GM12878 (cell line): Measurements from ENCODE around the gene TRIM8. TPM values are rescaled to one million over a fixed set of nuclear protein-coding genes. Genes with fewer than 3 reads are reported as not detected.

Experiments
- ATAC-seq: fragments of 200-7000 bp; cut with Tn5 transposase; 3 replicates; pipeline ENCODE4 v1.9.1; 2020; ENCODE audit warnings: mild to moderate bottlenecking, moderate library complexity
- BruUV-seq: library from RNA; stranded (reverse); fragments of 400-500 nt; replicated peaks from 2 replicates; lab custom pipeline; 2021; lab: Mats Ljungman, UMichigan
- CTCF ChIA-PET: fragments of 300-600 bp; sonication (Branson Sonifier 250); formaldehyde crosslinking; extraction: SDS; loops from one replicate; lab custom pipeline; 2021; ENCODE audit warnings: inconsistent platforms; lab: Yijun Ruan, JAX
- POLR2A ChIA-PET: fragments of 350-600 bp; formaldehyde crosslinking; extraction: SDS; loops from one replicate; lab custom pipeline; 2021; ENCODE audit warnings: inconsistent platforms; lab: Charles Lee
- RAD21 ChIA-PET: fragments of 300-600 bp; sonication (Branson Sonifier 250); formaldehyde crosslinking; loops from one replicate; lab custom pipeline; 2023; ENCODE audit warnings: antibody characterized with exemption; ENCODE audit not compliant: unreplicated experiment; lab: Charles Lee
- SMC1A ChIA-PET: fragments of 300-600 bp; sonication (Branson Sonifier 250); formaldehyde crosslinking; loops from one replicate; lab custom pipeline; 2023; ENCODE audit not compliant: unreplicated experiment, uncharacterized antibody; lab: Charles Lee
- DNase-seq: peaks from one replicate; pipeline ENCODE4 v3.0.0-alpha.2; 2011; ENCODE audit warnings: low read depth, low spot score
- FAIRE-seq: peaks from 3 replicates; lab custom pipeline; 2011; peaks lifted over from hg19 to GRCh38; lab: Jason Lieb, UNC
- H2AFZ ChIP-seq: 2 replicates; pipeline ENCODE4 v1.6.0; 2011; ENCODE audit warnings: low read depth, low read length, control low read depth; ENCODE audit not compliant: control insufficient read depth
- H3K27ac ChIP-seq: 2 replicates; pipeline ENCODE4 v1.5.1; 2011; ENCODE audit warnings: control low read depth; ENCODE audit not compliant: control insufficient read depth, insufficient read depth
- H3K27me3 ChIP-seq, 2 experiments: replicated peaks in 1 of 2; 2 replicates each; pipeline versions ENCODE4 v1.6.0 to v1.6.1; 2011; ENCODE audit warnings: low read length in 1 of 2; ENCODE audit not compliant: control insufficient read depth in 2 of 2, insufficient read depth in 2 of 2
- H3K36me3 ChIP-seq, 2 experiments: 2 replicates each; pipeline ENCODE4 v1.5.1; 2011; ENCODE audit warnings: low read length in 1 of 2; ENCODE audit not compliant: control insufficient read depth in 2 of 2, insufficient read depth in 2 of 2
- H3K4me1 ChIP-seq: 2 replicates; pipeline ENCODE4 v1.6.1; 2011; ENCODE audit warnings: mild to moderate bottlenecking, low read length, moderate library complexity, mixed read lengths; ENCODE audit not compliant: control insufficient read depth, insufficient read depth
- H3K4me2 ChIP-seq: 2 replicates; pipeline ENCODE4 v1.6.0; 2011; ENCODE audit warnings: control low read depth; ENCODE audit not compliant: control insufficient read depth, insufficient read depth
- H3K4me3 ChIP-seq: fragments of 200-600 bp; sonication (generic); 2 replicates; pipeline ENCODE4 v1.5.1; 2016
- H3K79me2 ChIP-seq: 2 replicates; pipeline ENCODE4 v1.6.0; 2011; ENCODE audit warnings: low read length; ENCODE audit not compliant: control insufficient read depth, insufficient read depth
- H3K9ac ChIP-seq: 2 replicates; pipeline ENCODE4 v1.8.0; 2011; ENCODE audit warnings: low read length, control low read depth, mixed read lengths; ENCODE audit not compliant: control insufficient read depth, insufficient read depth
- H3K9me3 ChIP-seq: replicated peaks from 3 replicates; pipeline ENCODE4 v1.5.1; 2011; ENCODE audit warnings: mild to moderate bottlenecking, low read length; ENCODE audit not compliant: control insufficient read depth, insufficient read depth
- H4K20me1 ChIP-seq: 2 replicates; pipeline ENCODE4 v1.6.0; 2011; ENCODE audit not compliant: control insufficient read depth, insufficient read depth
- BCL11A ChIP-seq: IDR thresholded peaks from 2 replicates; pipeline ENCODE4 v1.6.1; 2011; ENCODE audit warnings: low read depth, low read length
- CTCF ChIP-seq, 3 experiments: IDR thresholded peaks in 2 of 3; conservative IDR thresholded peaks in 1 of 3; 2 replicates each; pipeline ENCODE4 v1.5.1; 2011; ENCODE audit warnings: low read depth in 3 of 3, low read length in 3 of 3, mild to moderate bottlenecking in 3 of 3, control low read depth in 2 of 3, moderate library complexity in 2 of 3, inconsistent platforms in 1 of 3, mixed read lengths in 1 of 3; ENCODE audit not compliant: control insufficient read depth in 2 of 3, insufficient read depth in 1 of 3; ENCODE audit errors: extremely low read depth in 1 of 3
- EED ChIP-seq: sonication (generic); IDR thresholded peaks from 2 replicates; pipeline ENCODE4 v1.6.1; 2016; ENCODE audit warnings: antibody characterized with exemption, low read depth
- ELK1 ChIP-seq: IDR thresholded peaks from 2 replicates; pipeline ENCODE4 v1.6.1; 2012; ENCODE audit warnings: low read depth, low read length, improper control_type of control experiment
- EP300 ChIP-seq, 2 experiments: fragments of 150-350 bp in 1 of 2; IDR thresholded peaks; 2 replicates each; pipeline ENCODE4 v1.6.1; 2011 to 2012; ENCODE audit warnings: low read depth in 2 of 2, low read length in 2 of 2, borderline replicate concordance in 1 of 2, improper control_type of control experiment in 1 of 2, inconsistent platforms in 1 of 2; ENCODE audit not compliant: control insufficient read depth in 1 of 2
- HDGF ChIP-seq: fragments of 450-650 bp; IDR thresholded peaks from 2 replicates; pipeline ENCODE4 v1.6.1; 2016; ENCODE audit warnings: antibody characterized with exemption
- NFYA ChIP-seq: IDR thresholded peaks from 2 replicates; pipeline ENCODE4 v1.6.1; 2011; ENCODE audit warnings: low read depth, mild to moderate bottlenecking, low read length, improper control_type of control experiment, borderline replicate concordance
- PML ChIP-seq: IDR thresholded peaks from 2 replicates; pipeline ENCODE4 v1.6.1; 2012; ENCODE audit warnings: low read length, inconsistent platforms
- POLR2AphosphoS2 ChIP-seq: IDR thresholded peaks from 2 replicates; pipeline ENCODE4 v1.6.1; 2011; ENCODE audit warnings: low read depth, mild to moderate bottlenecking, low read length, improper control_type of control experiment, moderate library complexity
- RB1 ChIP-seq: fragments of 450-650 bp; formaldehyde crosslinking; IDR thresholded peaks from 2 replicates; pipeline ENCODE4 v1.6.1; 2017; ENCODE audit warnings: mild to moderate bottlenecking, borderline replicate concordance
- SMAD1 ChIP-seq: fragments of 450-650 bp; IDR thresholded peaks from 2 replicates; pipeline ENCODE4 v1.6.1; 2018; ENCODE audit warnings: mild to moderate bottlenecking, low read depth; ENCODE audit not compliant: partially characterized antibody
- SMARCA5 ChIP-seq: fragments of 450-650 bp; IDR thresholded peaks from 2 replicates; pipeline ENCODE4 v1.6.1; 2017; ENCODE audit warnings: mild to moderate bottlenecking
- SP1 ChIP-seq: IDR thresholded peaks from one replicate; pipeline ENCODE4 v1.6.1; 2011; ENCODE audit warnings: low read depth, low read length
- TBL1XR1 ChIP-seq: IDR thresholded peaks from 2 replicates; pipeline ENCODE4 v1.6.1; 2012; ENCODE audit warnings: low read depth, low read length, improper control_type of control experiment
- TCF7 ChIP-seq: IDR thresholded peaks from 2 replicates; pipeline ENCODE4 v1.6.1; 2014; ENCODE audit warnings: antibody characterized with exemption, borderline replicate concordance
- USF2 ChIP-seq: IDR thresholded peaks from 2 replicates; pipeline ENCODE4 v1.6.1; 2011; ENCODE audit warnings: low read depth, low read length, improper control_type of control experiment, borderline replicate concordance
- ZBTB4 ChIP-seq: fragments of 450-650 bp; formaldehyde crosslinking; IDR thresholded peaks from 2 replicates; pipeline ENCODE4 v1.4.0; 2022; ENCODE audit warnings: mild to moderate bottlenecking, moderate library complexity
- WGBS: methylation state at CpG from one replicate; pipeline ENCODE4 v1.1.6; 2016; ENCODE audit warnings: low lambda C conversion rate; ENCODE audit not compliant: insufficient replicate concordance, insufficient coverage; ENCODE audit errors: missing lambda C conversion rate; 5-methylcytosine and 5-hydroxymethylcytosine counted together
- in situ Hi-C: fragments of 300-500 bp; cut with MboI; formaldehyde crosslinking; loops from 9 replicates; pipeline ENCODE4 v1.14.3; 2018; ENCODE audit warnings: mixed read lengths
- intact Hi-C: fragments of 100-400 bp; cut with micrococcal nuclease; formaldehyde crosslinking; loops from one replicate; pipeline ENCODE4 v1.14.2; 2022; ENCODE audit not compliant: unreplicated experiment
- polyA plus RNA-seq, 11 experiments: library from polyadenylated mRNA; depleted of rRNA in 4 of 11; unstranded in 6 of 11; stranded (reverse) in 5 of 11; fragments of >200 nt; fragmentation: Nextera tagmentation in 4 of 11; fragmentation: Illumina TruSeq in 1 of 11; extraction: Ambion mirVana in 4 of 11; extraction: Trizol in 1 of 11; gene quantifications; 1 replicate in 1 of 11; 2 replicates in 10 of 11; pipeline versions ENCODE4 v1.2.1 to v1.2.3, GENCODE V29; 2011 to 2016; ENCODE audit warnings: inconsistent platforms in 2 of 11, missing spikeins in 2 of 11, low read depth in 1 of 11
- total RNA-seq, 4 experiments: library from RNA; depleted of rRNA in 3 of 4; stranded (reverse); fragments of >200 nt in 3 of 4; fragmentation: Illumina TruSeq in 1 of 4; extraction: Trizol in 1 of 4; gene quantifications; 2 replicates each; pipeline versions ENCODE4 v1.2.1 to v1.2.3, GENCODE V29; 2013 to 2021

Gene TRIM8
- total and polyA plus RNA-seq, 10 of the 15 experiments (the other 5 are each of a cell fraction or from before 2014, with no cell fraction given) = 7.9 to 53.2 (median 24.6) TPM

GRCh38 chr10:102678068-102678400, 33.8 kb downstream of the TRIM8 start:
- H2AFZ ChIP-seq = no peak overlapping the region
- ATAC-seq (no peak), DNase-seq (no peak), FAIRE-seq (no peak)
- no TSS peak for BruUV-seq
- TF ChIP-seq ELK1 = no peak
- no peak for TF ChIP-seq POLR2AphosphoS2
- TF ChIP-seq EP300 (IDR thresholded peaks at IDR 0.05; ENCODE audit: borderline replicate concordance in 1 of 2, control insufficient read depth in 1 of 2, low read depth in 2 of 2, low read length in 2 of 2) = no peak
- TF ChIP-seq RB1 = no peak
- no peak for TF ChIP-seq SMARCA5
- no peak for TF ChIP-seq USF2
- TF ChIP-seq NFYA = no peak
- TF ChIP-seq ZBTB4 (CRISPR knock-in tag) = no peak
- TF ChIP-seq PML = no peak
- TF ChIP-seq TCF7 = no peak
- TF ChIP-seq SP1 = no peak
- TF ChIP-seq HDGF = no peak
- TF ChIP-seq SMAD1 = no peak
- TF ChIP-seq TBL1XR1 = no peak
- no peak for TF ChIP-seq EED
- no peak for TF ChIP-seq BCL11A
- TF ChIP-seq CTCF (IDR thresholded peaks at IDR 0.05 in 2 of 3, conservative IDR thresholded peaks at IDR 0.05 in 1 of 3; ENCODE audit: control insufficient read depth in 2 of 3, extremely low read depth in 1 of 3, insufficient read depth in 1 of 3, low read depth in 3 of 3, low read length in 3 of 3) = no peak
- ChIA-PET SMC1A (interaction anchor here (0.7 to 8.2 kb wide), 16 partner anchors 9 to 223 kb away, joined by 3 to 140 read pairs (median 4); partner anchors contain the start of genes ARL3, BORCS7, SFXN2 and TRIM8), CTCF (interaction anchor here (0.8 to 8.7 kb wide), 18 partner anchors 8 to 224 kb away, joined by 3 to 128 read pairs (median 7); partner anchors contain the start of genes ACTR1A, ARL3, SFXN2 and SUFU), RAD21 (interaction anchor here (0.6 to 8.4 kb wide), 8 partner anchors 11 to 95 kb away, joined by 3 to 140 read pairs (median 7); partner anchors contain the start of genes ARL3 and SFXN2), POLR2A (interaction anchor here (0.6 to 7.3 kb wide), 10 partner anchors 10 to 251 kb away, joined by 3 to 151 read pairs (median 3); partner anchors contain the start of genes ARL3, SFXN2 and TRIM8)
- no peak overlapping the region for H3K4me3 ChIP-seq
- H3K9ac ChIP-seq = no peak overlapping the region
- in situ Hi-C loops (no loop called here), intact Hi-C loops (loop anchor here (2.0 kb wide), 1 partner anchor 35 kb away; no protein-coding TSS in a partner anchor)
- H4K20me1 ChIP-seq = no peaks in the 10 kb centered on the region
- H3K4me2 ChIP-seq = no peak overlapping the region
- H3K36me3 ChIP-seq = peaks cover 0 to 2% of the 10 kb centered on the region in 2 experiments; a peak in 2 of 4 replicates
- H3K9me3 ChIP-seq = no peaks in the 10 kb centered on the region
- no peak overlapping the region for H3K27ac ChIP-seq
- H3K27me3 ChIP-seq = no peaks in the 10 kb centered on the region
- H3K79me2 ChIP-seq = no peaks in the 10 kb centered on the region
- H3K4me1 ChIP-seq = peaks cover 29% of the 10 kb centered on the region
- 97% methylated on average over 9 of the region's 9 CpGs for WGBS
